ENCODE results near the gene CASZ1.

The CASZ1 gene

GRCh38 chr1:10698726-10699469, 97.5 kb downstream of the CASZ1 start:
- no peak for DNase-seq

GRCh38 chr1:10697621-10698160, 98.8 kb downstream of the CASZ1 start:
- DNase-seq: no peak

- DNase-seq: peak; percentile 62 to 66
Measured at GRCh38 chr1:10696977-10697376, 99.5 kb downstream of the CASZ1 start.

- peak; percentile 71 to 79 for DNase-seq
Measured at GRCh38 chr1:10694633-10695627, 101.5 kb downstream of the CASZ1 start.

- DNase-seq: peak; percentile 61 to 72
Measured at GRCh38 chr1:10694274-10694632, 102.2 kb downstream of the CASZ1 start.

- DNase-seq: peak; percentile 58 to 61
Measured at GRCh38 chr1:10693497-10694273, 102.8 kb downstream of the CASZ1 start.

- no peak for DNase-seq
Measured at GRCh38 chr1:10693152-10693496, 103.3 kb downstream of the CASZ1 start.

GRCh38 chr1:10692401-10693021, 103.9 kb downstream of the CASZ1 start:
- DNase-seq: peak; percentile 78 to 84

GRCh38 chr1:10691740-10692125, 104.7 kb downstream of the CASZ1 start:
- peak; percentile 60 to 63 for DNase-seq

GRCh38 chr1:10691075-10691739, 105.2 kb downstream of the CASZ1 start:
- no peak for DNase-seq

- no peak for DNase-seq
Measured at GRCh38 chr1:10690484-10690883, 106.0 kb downstream of the CASZ1 start.

- no peak for DNase-seq
Measured at GRCh38 chr1:10688409-10688786, 108.0 kb downstream of the CASZ1 start.

- DNase-seq: no peak
Measured at GRCh38 chr1:10687782-10688408, 108.6 kb downstream of the CASZ1 start.

- DNase-seq: no peak
Measured at GRCh38 chr1:10687251-10687651, 109.2 kb downstream of the CASZ1 start.

- no peak for DNase-seq
Measured at GRCh38 chr1:10686404-10687040, 109.9 kb downstream of the CASZ1 start.

- DNase-seq: no peak
Measured at GRCh38 chr1:10685808-10686403, 110.5 kb downstream of the CASZ1 start.

- DNase-seq: no peak
Measured at GRCh38 chr1:10685196-10685807, 111.1 kb downstream of the CASZ1 start.

- DNase-seq: no peak
Measured at GRCh38 chr1:10684221-10684620, 112.2 kb downstream of the CASZ1 start.

GRCh38 chr1:10682449-10683309, 113.8 kb downstream of the CASZ1 start:
- DNase-seq: no peak
